ENCODE measurements around the gene LUC7L.
"Not testable (repeated sequence)": the region's sequence is repeated elsewhere in the genome, so short reads cannot be mapped to it uniquely, and the experiment has no call there.

LUC7L gene

GRCh38 chr16:179211-180092 is 49.8 kb downstream of the LUC7L start:
- no peaks in the 10 kb centered on the region for H4K20me1 ChIP-seq (ENCODE audit: insufficient read depth, low read length)
- no peaks in the 10 kb centered on the region for H3K27me3 ChIP-seq (ENCODE audit: low read depth, low read length)

DNA sequence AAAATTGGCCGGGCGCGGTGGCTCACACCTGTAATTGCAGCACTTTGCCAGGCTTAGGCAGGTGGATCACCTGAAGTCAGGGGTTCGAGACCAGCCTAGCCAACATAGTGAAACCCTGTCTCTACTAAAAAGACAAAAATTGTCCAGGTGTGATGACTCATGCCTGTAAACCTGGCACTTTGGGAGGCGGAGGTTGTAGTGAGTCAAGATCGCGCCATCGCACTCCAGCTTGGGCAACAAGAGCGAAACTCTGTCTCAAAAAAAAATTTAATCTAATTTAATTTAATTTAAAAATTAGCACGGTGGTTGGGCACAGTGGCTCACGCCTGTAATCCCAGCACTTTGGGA is 50.6 kb downstream of the LUC7L start:
- no peak overlapping the region for H3K4me2 ChIP-seq (ENCODE audit: low read length)
- no peak for TF ChIP-seq CTCF (IDR thresholded peaks at IDR 0.05; ENCODE audit: low read depth, low read length)
- no peak for TF ChIP-seq EZH2phosphoT487 (IDR thresholded peaks at IDR 0.05; ENCODE audit: low read depth)
- H3K36me3 ChIP-seq (replicated peaks; ENCODE audit: low read depth, low read length) = peaks cover 11% of the 10 kb centered on the region
- H3K9me3 ChIP-seq (ENCODE audit: insufficient read depth, low read length) = no peaks in the 10 kb centered on the region
- H3K27me3 ChIP-seq (ENCODE audit: low read depth, low read length) = no peaks in the 10 kb centered on the region
- H2AFZ ChIP-seq (ENCODE audit: low read depth, low read length) = no peak overlapping the region
- H3K4me1 ChIP-seq (ENCODE audit: low read length) = no peaks in the 10 kb centered on the region
- no peaks in the 10 kb centered on the region for H3K79me2 ChIP-seq (ENCODE audit: low read length)
- H3K4me3 ChIP-seq (ENCODE audit: low read length) = no peak overlapping the region
- no peak overlapping the region for H3K27ac ChIP-seq (ENCODE audit: low read length)
- H4K20me1 ChIP-seq (ENCODE audit: insufficient read depth, low read length) = no peaks in the 10 kb centered on the region
- no peak overlapping the region for H3K9ac ChIP-seq (ENCODE audit: low read length)

More at GRCh38 chr16:179211-180092, 49.8 kb downstream of the LUC7L start:
- peaks cover 14% of the 10 kb centered on the region for H3K36me3 ChIP-seq (replicated peaks; ENCODE audit: low read depth, low read length)
- no peaks in the 10 kb centered on the region for H3K79me2 ChIP-seq (ENCODE audit: low read length)
- no peak overlapping the region for H3K4me3 ChIP-seq (ENCODE audit: low read length)
- no peaks in the 10 kb centered on the region for H3K9me3 ChIP-seq (ENCODE audit: insufficient read depth, low read length)
- H3K9ac ChIP-seq (ENCODE audit: low read length) = no peak overlapping the region
- TF ChIP-seq CTCF (IDR thresholded peaks at IDR 0.05; ENCODE audit: low read depth, low read length) = no peak
- TF ChIP-seq EZH2phosphoT487 (IDR thresholded peaks at IDR 0.05; ENCODE audit: low read depth) = no peak
- no peak overlapping the region for H3K27ac ChIP-seq (ENCODE audit: low read length)
- no peak overlapping the region for H3K4me2 ChIP-seq (ENCODE audit: low read length)
- no peak overlapping the region for H2AFZ ChIP-seq (ENCODE audit: low read depth, low read length)
- H3K4me1 ChIP-seq (ENCODE audit: low read length) = no peaks in the 10 kb centered on the region

- Histone ChIP-seq H2AFZ (ENCODE audit: low read depth, low read length) (no peak overlapping the region), H3K4me2 (ENCODE audit: low read length) (no peak overlapping the region), H3K36me3 (replicated peaks; ENCODE audit: low read depth, low read length) (peaks cover 11% of the 10 kb centered on the region), H3K9ac (ENCODE audit: low read length) (no peak overlapping the region), H3K79me2 (ENCODE audit: low read length) (no peaks in the 10 kb centered on the region), H3K9me3 (ENCODE audit: insufficient read depth, low read length) (no peaks in the 10 kb centered on the region), H3K27ac (ENCODE audit: low read length) (no peak overlapping the region), H3K4me3 (ENCODE audit: low read length) (no peak overlapping the region), H4K20me1 (ENCODE audit: insufficient read depth, low read length) (no peaks in the 10 kb centered on the region), H3K27me3 (ENCODE audit: low read depth, low read length) (no peaks in the 10 kb centered on the region), H3K4me1 (ENCODE audit: low read length) (no peaks in the 10 kb centered on the region)
- TF ChIP-seq EZH2phosphoT487 (IDR thresholded peaks at IDR 0.05; ENCODE audit: low read depth) = no peak
- TF ChIP-seq CTCF (IDR thresholded peaks at IDR 0.05; ENCODE audit: low read depth, low read length) = no peak
These were observed 51.1 kb downstream of the LUC7L start for GRCh38 chr16:177981-178667.

DNA sequence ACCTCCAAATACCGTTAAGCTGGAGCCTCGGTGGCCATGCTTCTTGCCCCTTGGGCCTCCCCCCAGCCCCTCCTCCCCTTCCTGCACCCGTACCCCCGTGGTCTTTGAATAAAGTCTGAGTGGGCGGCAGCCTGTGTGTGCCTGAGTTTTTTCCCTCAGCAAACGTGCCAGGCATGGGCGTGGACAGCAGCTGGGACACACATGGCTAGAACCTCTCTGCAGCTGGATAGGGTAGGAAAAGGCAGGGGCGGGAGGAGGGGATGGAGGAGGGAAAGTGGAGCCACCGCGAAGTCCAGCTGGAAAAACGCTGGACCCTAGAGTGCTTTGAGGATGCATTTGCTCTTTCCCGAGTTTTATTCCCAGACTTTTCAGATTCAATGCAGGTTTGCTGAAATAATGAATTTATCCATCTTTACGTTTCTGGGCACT is 51.8 kb downstream of the LUC7L start:
- Histone ChIP-seq H3K79me2 (ENCODE audit: low read length) (no peaks in the 10 kb centered on the region), H3K27ac (ENCODE audit: low read length) (no peak overlapping the region), H3K36me3 (replicated peaks; ENCODE audit: low read depth, low read length) (peaks cover 11% of the 10 kb centered on the region), H3K4me3 (ENCODE audit: low read length) (no peak overlapping the region), H3K27me3 (ENCODE audit: low read depth, low read length) (no peaks in the 10 kb centered on the region), H3K9ac (ENCODE audit: low read length) (no peak overlapping the region), H3K9me3 (ENCODE audit: insufficient read depth, low read length) (no peaks in the 10 kb centered on the region), H2AFZ (ENCODE audit: low read depth, low read length) (no peak overlapping the region), H4K20me1 (ENCODE audit: insufficient read depth, low read length) (no peaks in the 10 kb centered on the region), H3K4me2 (ENCODE audit: low read length) (no peak overlapping the region), H3K4me1 (ENCODE audit: low read length) (no peaks in the 10 kb centered on the region)
- TF ChIP-seq EZH2phosphoT487 (IDR thresholded peaks at IDR 0.05; ENCODE audit: low read depth) (no peak), CTCF (IDR thresholded peaks at IDR 0.05; ENCODE audit: low read depth, low read length) (no peak)

- H3K36me3 ChIP-seq (replicated peaks; ENCODE audit: low read depth, low read length); H3K27me3 ChIP-seq (ENCODE audit: low read depth, low read length); H4K20me1 ChIP-seq (ENCODE audit: insufficient read depth, low read length); H2AFZ ChIP-seq (ENCODE audit: low read depth, low read length); H3K4me3 ChIP-seq (ENCODE audit: low read length); H3K9me3 ChIP-seq (ENCODE audit: insufficient read depth, low read length); H3K9ac ChIP-seq (ENCODE audit: low read length); H3K27ac ChIP-seq (ENCODE audit: low read length); H3K4me1 ChIP-seq (ENCODE audit: low read length); H3K4me2 ChIP-seq (ENCODE audit: low read length); H3K79me2 ChIP-seq (ENCODE audit: low read length): not testable (repeated sequence)
These were observed 52.5 kb downstream of the LUC7L start, which contains the start of gene HBA1 for GRCh38 chr16:176477-177382. Gene HBA1 (plus strand): TSS chr16:176680. CDS start chr16:176717, 37 bp downstream.
